GM18867 (cell line): ENCODE results near the gene CMC1.
A peak's percentile ranks its signal among the peaks of the same experiment; 100 is the strongest.
"Not testable (repeated sequence)": the region's sequence is repeated elsewhere in the genome, so short reads cannot be mapped to it uniquely, and the experiment has no call there.

Experiments used
- ATAC-seq: cut with Tn5 transposase; IDR thresholded peaks from one replicate; pipeline ENCODE4 v1.9.1; 2021; ENCODE audit warnings: mild to moderate bottlenecking, moderate library complexity; ENCODE audit not compliant: unreplicated experiment

Gene CMC1

GRCh38 chr3:28243424-28244106 lies 2.1 kb downstream of the CMC1 start:
- no peak for ATAC-seq

GRCh38 chr3:28244491-28244890 lies 3.1 kb downstream of the CMC1 start:
- no peak for ATAC-seq

- no peak for ATAC-seq
Observed at GRCh38 chr3:28247286-28247685, 5.9 kb downstream of the CMC1 start.

GRCh38 chr3:28250999-28251398 lies 9.6 kb downstream of the CMC1 start:
- no peak for ATAC-seq

- peak; percentile 52 for ATAC-seq
Observed at GRCh38 chr3:28252001-28252431, 10.6 kb downstream of the CMC1 start.

GRCh38 chr3:28253040-28253715 lies 11.8 kb downstream of the CMC1 start:
- no peak for ATAC-seq

GRCh38 chr3:28262001-28262400 lies 20.6 kb downstream of the CMC1 start:
- no peak for ATAC-seq

- no peak for ATAC-seq
Observed at GRCh38 chr3:28265641-28266040, 24.2 kb downstream of the CMC1 start.

- ATAC-seq = no peak
Observed at GRCh38 chr3:28267984-28268849, 26.8 kb downstream of the CMC1 start.

- ATAC-seq = no peak
Observed at GRCh38 chr3:28268989-28269388, 27.6 kb downstream of the CMC1 start.

GRCh38 chr3:28269884-28270283 lies 28.5 kb downstream of the CMC1 start:
- ATAC-seq = not testable (repeated sequence)

- ATAC-seq = no peak
Observed at GRCh38 chr3:28273837-28274236, 32.4 kb downstream of the CMC1 start.

GRCh38 chr3:28278918-28279317 lies 37.5 kb downstream of the CMC1 start:
- ATAC-seq = no peak

GRCh38 chr3:28279770-28280169 lies 38.4 kb downstream of the CMC1 start:
- no peak for ATAC-seq

GRCh38 chr3:28280781-28281180 lies 39.4 kb downstream of the CMC1 start:
- no peak for ATAC-seq

- peak; percentile 94 for ATAC-seq
Observed at GRCh38 chr3:28286595-28286994, 45.2 kb downstream of the CMC1 start.

- no peak for ATAC-seq
Observed at GRCh38 chr3:28287046-28287445, 45.6 kb downstream of the CMC1 start.

GRCh38 chr3:28290863-28291300 lies 49.5 kb downstream of the CMC1 start:
- no peak for ATAC-seq

- ATAC-seq = no peak
Observed at GRCh38 chr3:28291577-28291976, 50.2 kb downstream of the CMC1 start.

- ATAC-seq = no peak
Observed at GRCh38 chr3:28292622-28293021, 51.2 kb downstream of the CMC1 start.

- no peak for ATAC-seq
Observed at GRCh38 chr3:28294667-28295413, 53.4 kb downstream of the CMC1 start.
